ENCODE data around the gene TSPAN1.

The TSPAN1 gene

GRCh38 chr1:46186076-46186475, 11.2 kb downstream of the TSPAN1 start:
- DNase-seq (ENCODE audit: extremely low read depth in 1 of 2, low read depth in 1 of 2), result no peak

GRCh38 chr1:46187106-46187869, 12.4 kb downstream of the TSPAN1 start:
- no peak for DNase-seq (ENCODE audit: extremely low read depth in 1 of 2, low read depth in 1 of 2)

GRCh38 chr1:46188295-46189030, 13.6 kb downstream of the TSPAN1 start:
- DNase-seq (ENCODE audit: extremely low read depth in 1 of 2, low read depth in 1 of 2), result no peak

GRCh38 chr1:46190539-46190938, 15.7 kb downstream of the TSPAN1 start:
- no peak for DNase-seq (ENCODE audit: extremely low read depth in 1 of 2, low read depth in 1 of 2)

GRCh38 chr1:46191033-46191701, 16.3 kb downstream of the TSPAN1 start:
- DNase-seq (ENCODE audit: extremely low read depth in 1 of 2, low read depth in 1 of 2), result no peak

- DNase-seq (ENCODE audit: extremely low read depth in 1 of 2, low read depth in 1 of 2), result no peak
Observed at GRCh38 chr1:46192171-46192570, 17.3 kb downstream of the TSPAN1 start.

GRCh38 chr1:46193285-46193684, 18.4 kb downstream of the TSPAN1 start:
- DNase-seq (ENCODE audit: extremely low read depth in 1 of 2, low read depth in 1 of 2), result no peak

GRCh38 chr1:46193984-46194570, 19.2 kb downstream of the TSPAN1 start:
- no peak for DNase-seq (ENCODE audit: extremely low read depth in 1 of 2, low read depth in 1 of 2)

- no peak for DNase-seq (ENCODE audit: extremely low read depth in 1 of 2, low read depth in 1 of 2)
Observed at GRCh38 chr1:46194641-46195193, 19.8 kb downstream of the TSPAN1 start.

- no peak for DNase-seq (ENCODE audit: extremely low read depth in 1 of 2, low read depth in 1 of 2)
Observed at GRCh38 chr1:46196609-46197008, 21.7 kb downstream of the TSPAN1 start.

- DNase-seq (ENCODE audit: extremely low read depth in 1 of 2, low read depth in 1 of 2), result no peak
Observed at GRCh38 chr1:46197560-46197963, 22.7 kb downstream of the TSPAN1 start.

- DNase-seq (ENCODE audit: extremely low read depth in 1 of 2, low read depth in 1 of 2), result peak; percentile 48 to 54
Observed at GRCh38 chr1:46197964-46198811, 23.3 kb downstream of the TSPAN1 start, which contains the start of gene POMGNT1. Gene POMGNT1 (minus strand): TSS chr1:46198434. CDS start chr1:46197821, 613 bp downstream.

- no peak for DNase-seq (ENCODE audit: extremely low read depth in 1 of 2, low read depth in 1 of 2)
Observed at GRCh38 chr1:46199233-46199749, 24.4 kb downstream of the TSPAN1 start.

GRCh38 chr1:46203738-46204405, 29.0 kb downstream of the TSPAN1 start:
- no peak for DNase-seq (ENCODE audit: extremely low read depth in 1 of 2, low read depth in 1 of 2)

- no peak for DNase-seq (ENCODE audit: extremely low read depth in 1 of 2, low read depth in 1 of 2)
Observed at GRCh38 chr1:46204406-46204742, 29.5 kb downstream of the TSPAN1 start.

- no peak for DNase-seq (ENCODE audit: extremely low read depth in 1 of 2, low read depth in 1 of 2)
Observed at GRCh38 chr1:46205141-46205540, 30.3 kb downstream of the TSPAN1 start.

- DNase-seq (ENCODE audit: extremely low read depth in 1 of 2, low read depth in 1 of 2), result no peak
Observed at GRCh38 chr1:46205791-46206190, 30.9 kb downstream of the TSPAN1 start.

GRCh38 chr1:46206399-46206798, 31.5 kb downstream of the TSPAN1 start:
- no peak for DNase-seq (ENCODE audit: extremely low read depth in 1 of 2, low read depth in 1 of 2)

GRCh38 chr1:46210561-46210960, 35.7 kb downstream of the TSPAN1 start:
- DNase-seq (ENCODE audit: extremely low read depth in 1 of 2, low read depth in 1 of 2), result no peak

Measured in stimulated activated CD8-positive, alpha-beta memory T cell treated with anti-CD3 and anti-CD28 coated beads, Interleukin-7, amount 100 ng/mL, for 48 hours (primary cell).